ENCODE data around the gene MDN1.
"Not testable (repeated sequence)": the region's sequence is repeated elsewhere in the genome, so short reads cannot be mapped to it uniquely, and the experiment has no call there.

DNA sequence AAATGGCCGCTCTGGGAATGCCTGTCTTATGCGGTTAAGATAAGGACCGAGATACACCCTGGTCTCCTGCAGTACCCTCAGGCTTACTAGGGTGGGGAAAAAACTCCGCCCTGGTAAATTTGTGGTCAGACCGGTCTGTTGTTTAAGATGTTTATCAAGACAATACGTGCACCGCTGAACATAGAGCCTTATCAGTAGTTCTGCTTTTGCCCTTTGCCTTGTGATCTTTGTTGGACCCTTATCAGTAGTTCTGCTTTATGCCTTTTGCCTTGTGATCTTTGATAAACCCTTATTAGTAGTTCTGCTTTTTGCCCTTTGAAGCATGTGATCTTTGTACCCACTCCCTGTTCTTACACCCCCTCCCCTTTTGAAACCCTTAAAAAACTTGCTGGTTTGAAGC is 36.3 kb downstream of the MDN1 start:
- TF ChIP-seq CTCF, POLR2A (IDR thresholded peaks at IDR 0.05): not testable (repeated sequence)

Data from stomach (tissue), 4 donors.